GM21360 (cell line): ENCODE data around the gene TBC1D22A.

Experiments used
- ATAC-seq: cut with Tn5 transposase; IDR thresholded peaks from one replicate; pipeline ENCODE4 v1.9.1; 2021; ENCODE audit warnings: mild to moderate bottlenecking, moderate library complexity; ENCODE audit not compliant: unreplicated experiment

Gene TBC1D22A

GRCh38 chr22:47089374-47089773 lies 326.9 kb downstream of the TBC1D22A start:
- no peak for ATAC-seq

- ATAC-seq = no peak
Measured at GRCh38 chr22:47089796-47090460, 327.5 kb downstream of the TBC1D22A start.

GRCh38 chr22:47090591-47091245 lies 328.3 kb downstream of the TBC1D22A start:
- ATAC-seq = no peak

GRCh38 chr22:47091246-47091651 lies 328.8 kb downstream of the TBC1D22A start:
- no peak for ATAC-seq

GRCh38 chr22:47091921-47092700 lies 329.7 kb downstream of the TBC1D22A start:
- no peak for ATAC-seq

- no peak for ATAC-seq
Measured at GRCh38 chr22:47092896-47093311, 330.5 kb downstream of the TBC1D22A start.

- no peak for ATAC-seq
Measured at GRCh38 chr22:47093720-47094119, 331.3 kb downstream of the TBC1D22A start.

- ATAC-seq = no peak
Measured at GRCh38 chr22:47094861-47095330, 332.4 kb downstream of the TBC1D22A start.

- ATAC-seq = no peak
Measured at GRCh38 chr22:47095395-47096122, 333.1 kb downstream of the TBC1D22A start.

GRCh38 chr22:47098121-47098520 lies 335.7 kb downstream of the TBC1D22A start:
- ATAC-seq = no peak

GRCh38 chr22:47098554-47098953 lies 336.1 kb downstream of the TBC1D22A start:
- no peak for ATAC-seq

- ATAC-seq = no peak
Measured at GRCh38 chr22:47100019-47100418, 337.6 kb downstream of the TBC1D22A start.

GRCh38 chr22:47100646-47101200 lies 338.3 kb downstream of the TBC1D22A start:
- no peak for ATAC-seq

GRCh38 chr22:47101321-47101885 lies 339.0 kb downstream of the TBC1D22A start:
- ATAC-seq = no peak

- ATAC-seq = no peak
Measured at GRCh38 chr22:47102081-47102480, 339.6 kb downstream of the TBC1D22A start.

GRCh38 chr22:47102648-47103047 lies 340.2 kb downstream of the TBC1D22A start:
- no peak for ATAC-seq

- ATAC-seq = no peak
Measured at GRCh38 chr22:47105085-47105484, 342.6 kb downstream of the TBC1D22A start.

GRCh38 chr22:47106806-47107205 lies 344.4 kb downstream of the TBC1D22A start:
- no peak for ATAC-seq

- no peak for ATAC-seq
Measured at GRCh38 chr22:47107431-47107830, 345.0 kb downstream of the TBC1D22A start.

- ATAC-seq = no peak
Measured at GRCh38 chr22:47110817-47111443, 348.5 kb downstream of the TBC1D22A start.
